Skeletal muscle cell (primary cell): ENCODE measurements around the gene ZC3H18.

Experiments used
- DNase-seq: peaks from one replicate; pipeline ENCODE4 v3.0.0-alpha.2; 2010; ENCODE audit warnings: low read depth
- H3K4me3 ChIP-seq: 2 replicates; pipeline ENCODE4 v1.5.1; 2011; ENCODE audit warnings: low read depth, mild to moderate bottlenecking, control low read depth, low read length, moderate library complexity

ZC3H18 gene

DNA sequence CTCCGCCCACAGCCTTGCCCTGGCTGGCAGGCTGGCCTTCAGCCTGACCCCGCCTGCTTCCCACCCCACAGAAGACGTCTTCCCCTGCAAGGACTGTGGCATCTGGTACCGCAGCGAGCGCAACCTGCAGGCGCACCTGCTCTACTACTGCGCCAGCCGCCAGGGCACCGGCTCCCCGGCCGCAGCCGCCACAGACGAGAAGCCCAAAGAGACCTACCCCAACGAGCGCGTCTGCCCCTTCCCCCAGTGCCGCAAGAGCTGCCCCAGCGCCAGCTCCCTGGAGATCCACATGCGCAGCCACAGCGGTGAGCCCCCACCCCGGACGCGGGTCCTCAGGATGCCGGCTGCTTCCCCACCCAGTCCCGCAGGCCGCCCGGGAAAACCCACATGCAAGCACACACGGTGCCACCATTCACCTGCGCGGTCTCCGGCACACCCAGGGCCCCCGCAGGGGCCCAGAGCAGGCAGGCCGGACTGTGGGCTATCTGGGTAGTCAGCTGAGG, 38.2 kb upstream of the ZC3H18 start:
- DNase-seq = no peak
- no peak overlapping the region for H3K4me3 ChIP-seq

DNA sequence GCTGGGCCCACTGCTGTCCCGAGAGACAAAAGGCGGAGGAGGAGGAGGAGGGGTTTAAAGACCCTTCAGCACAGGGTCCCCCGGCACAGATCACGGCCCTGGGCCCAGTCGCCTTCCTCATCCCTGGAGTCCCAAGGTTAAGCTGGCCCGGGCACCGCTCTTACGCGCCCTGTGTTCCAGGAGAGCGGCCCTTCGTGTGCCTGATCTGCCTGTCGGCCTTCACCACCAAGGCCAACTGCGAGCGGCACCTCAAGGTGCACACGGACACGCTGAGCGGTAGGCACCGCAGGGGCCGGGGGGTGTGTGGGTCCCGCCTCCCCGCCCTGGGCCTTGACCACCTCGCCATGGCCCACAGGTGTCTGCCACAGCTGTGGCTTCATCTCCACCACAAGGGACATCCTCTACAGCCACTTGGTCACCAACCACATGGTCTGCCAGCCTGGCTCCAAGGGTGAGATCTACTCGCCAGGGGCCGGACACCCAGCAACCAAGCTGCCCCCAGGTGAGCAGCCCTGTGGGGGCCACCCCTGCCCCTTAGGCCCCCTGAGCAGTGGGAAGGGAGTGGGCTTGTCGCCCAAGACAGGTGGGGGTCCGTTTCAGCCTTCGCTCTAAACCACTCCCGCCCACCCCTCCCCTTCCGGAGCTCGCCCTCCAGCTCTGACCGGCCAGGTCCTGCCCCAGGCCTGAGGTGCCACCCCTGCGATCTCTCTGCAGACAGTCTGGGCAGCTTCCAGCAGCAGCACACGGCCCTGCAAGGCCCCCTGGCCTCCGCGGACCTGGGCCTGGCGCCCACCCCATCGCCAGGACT, 37.6 kb upstream of the ZC3H18 start:
- H3K4me3 ChIP-seq = peak overlapping the region; percentile 34
- no peak for DNase-seq

DNA sequence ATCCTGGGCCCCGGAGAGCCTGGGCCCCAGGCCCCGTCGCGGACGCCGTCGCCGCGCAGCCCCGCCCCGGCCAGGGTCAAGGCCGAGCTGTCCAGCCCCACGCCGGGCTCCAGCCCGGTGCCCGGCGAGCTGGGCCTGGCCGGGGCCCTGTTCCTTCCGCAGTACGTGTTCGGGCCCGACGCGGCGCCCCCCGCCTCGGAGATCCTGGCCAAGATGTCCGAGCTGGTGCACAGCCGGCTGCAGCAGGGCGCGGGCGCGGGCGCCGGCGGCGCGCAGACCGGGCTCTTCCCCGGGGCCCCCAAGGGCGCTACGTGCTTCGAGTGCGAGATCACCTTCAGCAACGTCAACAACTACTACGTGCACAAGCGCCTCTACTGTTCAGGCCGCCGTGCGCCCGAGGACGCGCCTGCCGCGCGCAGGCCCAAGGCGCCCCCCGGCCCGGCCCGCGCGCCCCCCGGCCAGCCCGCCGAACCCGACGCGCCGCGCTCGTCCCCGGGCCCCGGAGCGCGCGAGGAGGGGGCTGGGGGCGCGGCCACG, 36.8 kb upstream of the ZC3H18 start:
- DNase-seq = peak; percentile 22
- H3K4me3 ChIP-seq = peak overlapping the region; percentile 35

DNA sequence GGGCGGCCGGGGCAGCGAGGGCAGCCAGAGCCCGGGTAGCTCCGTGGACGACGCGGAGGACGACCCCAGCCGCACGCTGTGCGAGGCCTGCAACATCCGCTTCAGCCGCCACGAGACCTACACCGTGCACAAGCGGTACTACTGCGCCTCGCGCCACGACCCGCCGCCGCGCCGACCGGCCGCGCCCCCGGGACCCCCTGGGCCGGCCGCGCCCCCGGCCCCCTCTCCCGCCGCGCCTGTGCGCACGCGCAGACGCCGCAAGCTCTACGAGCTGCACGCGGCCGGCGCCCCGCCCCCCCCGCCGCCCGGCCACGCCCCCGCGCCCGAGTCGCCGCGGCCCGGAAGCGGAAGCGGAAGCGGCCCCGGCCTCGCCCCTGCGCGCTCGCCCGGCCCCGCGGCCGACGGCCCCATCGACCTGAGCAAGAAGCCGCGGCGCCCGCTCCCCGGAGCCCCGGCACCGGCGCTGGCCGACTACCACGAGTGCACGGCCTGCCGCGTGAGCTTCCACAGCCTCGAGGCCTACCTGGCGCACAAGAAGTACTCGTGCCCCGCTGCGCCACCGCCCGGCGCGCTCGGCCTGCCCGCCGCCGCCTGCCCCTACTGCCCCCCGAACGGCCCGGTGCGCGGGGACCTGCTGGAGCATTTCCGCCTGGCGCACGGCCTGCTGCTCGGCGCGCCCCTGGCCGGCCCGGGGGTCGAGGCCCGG, 36.1 kb upstream of the ZC3H18 start:
- peak overlapping the region; percentile 50 for H3K4me3 ChIP-seq
- no peak for DNase-seq

DNA sequence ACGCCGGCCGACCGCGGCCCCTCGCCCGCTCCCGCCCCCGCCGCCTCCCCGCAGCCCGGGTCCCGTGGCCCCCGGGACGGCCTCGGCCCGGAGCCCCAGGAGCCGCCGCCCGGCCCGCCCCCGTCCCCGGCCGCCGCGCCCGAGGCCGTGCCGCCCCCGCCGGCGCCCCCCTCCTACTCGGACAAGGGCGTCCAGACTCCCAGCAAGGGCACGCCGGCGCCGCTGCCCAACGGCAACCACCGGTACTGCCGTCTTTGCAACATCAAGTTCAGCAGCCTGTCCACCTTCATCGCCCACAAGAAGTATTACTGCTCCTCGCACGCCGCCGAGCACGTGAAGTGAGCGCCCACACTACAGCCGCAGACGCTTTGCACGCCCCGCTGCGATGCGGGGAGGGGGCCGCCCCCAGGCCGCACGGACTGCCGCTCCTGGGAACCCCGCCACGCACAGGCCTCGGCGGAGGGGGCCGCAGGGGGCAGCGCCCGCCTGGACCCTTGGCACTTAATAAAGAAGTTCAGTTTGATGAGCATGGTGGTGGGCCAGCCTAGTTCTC, 35.5 kb upstream of the ZC3H18 start:
- H3K4me3 ChIP-seq = peak overlapping the region; percentile 50
- DNase-seq = no peak

DNA sequence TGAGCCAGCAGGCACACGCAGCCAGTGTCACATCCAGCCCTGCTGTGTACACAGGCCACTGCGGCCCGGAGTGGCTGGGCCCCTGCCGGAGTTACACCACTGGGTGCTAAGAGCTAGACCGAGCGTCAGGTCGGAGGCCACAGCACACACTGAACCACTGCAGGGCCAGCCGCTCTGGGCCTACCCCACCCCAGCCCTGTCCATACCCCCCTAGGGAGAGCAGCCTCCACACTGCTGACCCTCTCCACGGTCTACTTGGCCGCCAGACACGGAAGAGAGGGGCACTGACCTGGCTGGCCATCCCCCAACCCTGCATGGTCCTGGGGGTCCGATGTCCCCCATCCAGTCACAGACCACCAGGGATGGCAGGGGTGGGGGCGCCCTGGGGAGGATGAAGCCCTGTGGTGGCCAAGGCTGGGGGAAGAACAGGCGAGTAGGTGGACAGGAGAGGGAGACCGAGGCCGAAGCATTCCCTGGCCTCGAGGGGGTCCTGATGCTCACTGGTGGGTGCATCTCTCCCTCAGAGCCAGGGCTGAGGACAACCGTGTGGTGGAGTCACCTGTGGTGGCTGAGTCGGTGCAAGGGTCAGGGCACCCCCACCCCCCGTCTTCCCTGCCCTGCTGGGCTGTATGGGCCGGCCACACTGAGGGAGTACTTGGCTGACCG, 34.9 kb upstream of the ZC3H18 start:
- H3K4me3 ChIP-seq = peak overlapping the region; percentile 32
- no peak for DNase-seq

DNA sequence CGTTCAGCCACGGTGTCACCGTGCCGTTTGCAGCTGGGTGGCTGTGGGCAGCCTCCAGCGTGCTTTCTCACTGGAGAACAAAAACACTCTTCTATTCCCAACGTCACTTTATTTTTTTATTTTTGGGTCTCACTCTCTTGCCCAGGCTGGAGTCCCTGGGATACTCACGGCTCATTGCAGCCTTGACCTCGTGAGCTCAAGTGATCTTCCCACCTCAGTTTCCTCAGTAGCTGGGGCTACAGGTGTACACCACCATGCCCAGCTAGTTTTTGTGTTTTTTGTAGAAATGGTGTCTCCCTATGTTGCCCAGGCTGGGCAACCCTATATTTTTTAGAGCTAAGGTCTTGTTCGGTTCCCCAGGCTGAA, 34.4 kb upstream of the ZC3H18 start:
- DNase-seq = no peak
- H3K4me3 ChIP-seq = no peak overlapping the region

DNA sequence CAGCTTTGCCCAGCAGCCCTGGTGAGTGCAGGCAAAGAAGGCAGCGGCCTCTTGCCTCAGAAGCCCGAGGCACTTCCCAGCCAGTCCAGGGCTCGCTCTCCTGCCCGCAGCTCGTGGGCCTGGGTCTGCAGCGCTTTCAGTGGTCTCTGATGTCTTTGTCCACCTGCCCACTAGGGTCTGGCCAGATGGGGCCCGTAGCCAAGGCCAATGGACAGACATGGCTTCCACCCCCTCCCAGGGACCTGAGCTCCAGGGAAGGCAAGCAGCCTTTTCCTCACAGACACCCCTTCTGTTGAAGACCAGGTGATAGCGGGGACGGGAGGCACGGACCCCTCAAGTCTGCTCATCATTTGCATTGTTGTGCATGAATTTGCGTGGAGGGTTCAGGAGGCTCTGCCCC, 33.7 kb upstream of the ZC3H18 start:
- H3K4me3 ChIP-seq = no peak overlapping the region
- no peak for DNase-seq

DNA sequence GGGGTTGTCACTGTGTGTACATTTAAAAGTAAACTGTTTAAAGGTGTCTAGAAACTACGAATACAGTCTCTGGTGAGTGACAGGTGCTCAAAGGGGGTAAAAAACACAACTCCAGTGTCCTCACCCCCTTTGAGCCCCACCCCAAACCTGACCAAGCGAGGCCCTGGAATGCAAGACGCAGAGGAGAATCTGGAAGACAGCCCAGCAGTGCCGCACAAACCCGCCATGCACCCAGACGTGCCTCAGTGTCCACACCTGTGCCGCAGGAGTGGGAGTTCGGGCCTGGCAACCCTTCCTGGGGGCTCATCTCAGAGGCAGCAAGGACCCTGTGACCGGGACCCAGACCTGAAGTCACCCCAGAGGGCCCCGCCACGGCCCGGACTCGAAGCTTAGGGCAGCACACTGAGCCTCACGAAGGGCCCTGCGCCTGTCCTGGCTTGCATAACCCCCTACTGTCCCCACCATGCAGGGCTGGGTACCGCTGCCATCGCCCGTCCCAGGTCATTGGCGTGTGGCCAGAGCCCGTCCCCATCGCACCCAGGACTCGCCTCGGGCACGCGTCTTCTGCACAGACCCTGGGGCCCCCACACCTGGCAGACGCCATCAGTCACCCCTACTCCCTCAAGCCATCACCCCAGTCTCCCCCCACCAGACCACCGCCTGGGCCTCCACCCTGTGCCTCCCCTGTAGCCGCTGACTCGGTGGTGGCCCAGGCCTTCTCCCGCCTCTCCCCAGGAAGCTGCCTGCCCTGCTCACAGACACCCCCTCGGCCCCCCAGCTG, 33.0 kb upstream of the ZC3H18 start:
- no peak overlapping the region for H3K4me3 ChIP-seq
- no peak for DNase-seq

DNA sequence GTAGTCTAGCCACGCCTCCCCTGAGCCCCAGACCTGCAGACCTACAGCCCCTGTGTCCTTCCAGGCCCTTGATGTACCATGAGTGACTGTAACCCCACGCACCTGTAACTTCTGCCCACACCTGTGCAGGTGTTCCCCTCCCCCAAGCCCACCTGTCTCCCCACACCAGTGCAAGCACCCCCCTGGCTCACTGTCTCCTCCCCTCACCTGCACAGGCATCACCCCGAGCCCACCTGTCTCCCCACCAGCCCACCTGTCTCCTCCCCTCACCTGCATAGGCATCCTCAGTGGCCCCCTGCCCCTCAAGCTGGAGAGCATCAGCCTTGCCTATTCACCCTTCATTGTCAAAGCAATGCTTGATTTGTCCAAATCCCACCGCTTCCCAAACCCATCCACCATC, 32.3 kb upstream of the ZC3H18 start:
- no peak for DNase-seq
- H3K4me3 ChIP-seq = no peak overlapping the region

DNA sequence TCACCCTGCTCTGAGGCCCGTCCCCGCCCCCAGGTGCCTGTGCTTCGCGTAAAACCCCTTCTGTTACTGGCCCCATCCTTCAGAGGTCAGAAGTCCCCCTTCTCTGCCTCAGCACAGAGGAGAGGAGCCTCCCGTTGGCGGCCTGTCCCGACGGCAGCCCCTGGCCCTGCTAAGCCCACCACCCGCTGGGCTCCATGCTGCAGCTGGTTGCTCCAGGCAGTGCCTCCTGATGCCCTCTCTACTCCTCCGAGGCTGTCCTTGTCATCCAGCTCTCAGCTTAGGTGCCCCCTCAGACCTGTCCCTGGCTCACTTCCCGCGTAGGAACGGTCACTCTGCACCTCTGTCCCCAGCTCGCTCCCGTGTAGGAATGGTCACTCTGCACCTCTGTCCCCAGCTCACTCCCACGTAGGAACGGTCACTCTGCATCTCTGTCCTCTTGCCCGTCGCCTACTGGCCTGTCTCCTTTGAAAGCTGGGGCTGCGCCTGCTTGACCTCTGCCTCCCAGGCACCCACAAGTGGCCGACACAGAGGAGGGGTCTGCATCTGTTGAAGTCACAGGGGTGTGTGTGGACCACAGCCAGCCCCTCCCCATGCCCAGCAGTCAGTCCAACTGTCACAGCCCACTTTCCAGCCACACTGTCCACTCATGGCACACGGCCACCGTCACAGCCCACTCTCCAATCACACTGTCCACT, 31.7 kb upstream of the ZC3H18 start:
- DNase-seq = no peak
- no peak overlapping the region for H3K4me3 ChIP-seq

DNA sequence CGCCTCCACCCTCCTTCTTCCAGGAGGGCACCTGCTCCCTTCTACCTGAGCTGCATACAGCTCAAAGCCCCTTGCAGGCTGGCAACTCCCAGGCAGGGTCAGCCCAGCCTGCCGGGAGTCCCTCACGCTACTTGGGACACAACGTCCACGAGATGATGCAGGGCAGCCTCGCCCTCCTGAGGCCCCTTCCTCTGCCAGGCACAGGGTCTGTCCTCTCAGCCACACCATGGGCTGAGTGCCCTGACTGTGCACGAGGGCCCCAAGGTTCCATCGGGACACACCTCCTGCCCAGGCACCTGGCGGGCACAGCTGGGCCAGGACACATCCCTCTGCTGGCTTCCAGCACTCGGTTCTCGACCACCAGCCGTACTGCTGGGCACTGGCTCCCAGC, 30.9 kb upstream of the ZC3H18 start:
- DNase-seq = no peak
- H3K4me3 ChIP-seq = no peak overlapping the region

DNA sequence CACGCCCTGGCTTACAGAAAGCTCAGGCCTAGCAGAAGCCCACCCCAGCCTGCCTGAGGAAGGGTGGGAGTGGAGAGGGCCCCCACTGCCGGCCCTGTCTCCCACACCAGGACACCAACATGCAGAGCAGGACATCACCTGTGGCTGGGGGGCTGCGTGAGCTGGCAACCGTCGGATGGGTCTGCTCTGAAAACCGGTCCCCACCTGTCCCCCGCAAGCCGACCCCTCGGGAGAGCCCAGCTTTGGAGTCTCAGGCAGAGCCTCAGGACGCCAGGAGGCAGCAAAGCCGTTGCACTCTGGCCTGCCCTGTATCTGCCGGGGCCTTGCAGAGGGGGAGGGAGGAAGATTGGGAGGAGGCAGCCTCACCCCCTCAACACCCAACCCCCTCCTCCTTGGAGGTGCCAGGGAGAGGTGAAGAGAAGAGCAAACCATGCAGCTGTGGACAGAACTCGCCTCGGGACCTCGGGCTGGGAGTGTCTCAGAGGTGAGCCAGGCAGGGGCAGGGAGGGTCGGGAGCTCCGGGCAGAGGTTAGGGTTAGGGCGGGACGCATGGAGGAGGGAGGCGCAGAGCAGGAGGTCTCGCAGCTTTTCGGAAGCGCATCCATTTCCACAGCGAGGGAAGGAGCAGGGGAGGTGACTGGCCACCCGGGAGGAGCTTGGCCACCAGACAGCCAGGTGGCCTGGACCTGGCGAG, 30.4 kb upstream of the ZC3H18 start:
- no peak for DNase-seq
- H3K4me3 ChIP-seq = no peak overlapping the region

DNA sequence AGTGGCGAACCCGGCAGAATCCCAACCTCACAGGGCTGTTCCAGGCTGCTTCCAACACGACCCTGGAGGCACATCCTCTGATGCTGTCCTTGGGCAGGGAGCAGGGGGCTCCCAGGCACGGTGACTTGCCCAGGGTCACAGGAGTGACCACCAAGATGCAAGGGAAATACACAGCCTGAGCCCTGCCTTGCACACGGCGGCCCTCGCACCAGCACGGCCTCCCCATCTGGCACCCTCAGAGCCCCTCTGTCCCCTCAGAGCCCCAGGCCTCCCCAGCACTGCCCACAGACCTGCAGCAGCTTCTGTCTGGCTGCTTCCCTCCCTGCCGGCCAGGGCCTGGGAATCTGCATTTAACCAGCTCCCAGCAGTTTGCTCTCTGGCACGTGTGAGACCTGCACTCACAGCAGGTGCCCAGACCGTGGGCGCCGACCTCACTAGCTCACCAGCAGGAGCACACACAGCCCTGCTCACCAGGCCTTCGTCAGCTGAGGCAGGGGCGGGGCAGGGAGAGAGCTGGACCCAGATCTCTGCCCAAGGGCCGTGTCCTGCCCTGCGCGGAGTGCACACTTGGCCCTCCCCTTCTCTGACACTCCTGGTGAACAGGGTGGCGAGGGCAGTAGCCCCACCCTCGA, 29.7 kb upstream of the ZC3H18 start:
- no peak overlapping the region for H3K4me3 ChIP-seq
- no peak for DNase-seq

DNA sequence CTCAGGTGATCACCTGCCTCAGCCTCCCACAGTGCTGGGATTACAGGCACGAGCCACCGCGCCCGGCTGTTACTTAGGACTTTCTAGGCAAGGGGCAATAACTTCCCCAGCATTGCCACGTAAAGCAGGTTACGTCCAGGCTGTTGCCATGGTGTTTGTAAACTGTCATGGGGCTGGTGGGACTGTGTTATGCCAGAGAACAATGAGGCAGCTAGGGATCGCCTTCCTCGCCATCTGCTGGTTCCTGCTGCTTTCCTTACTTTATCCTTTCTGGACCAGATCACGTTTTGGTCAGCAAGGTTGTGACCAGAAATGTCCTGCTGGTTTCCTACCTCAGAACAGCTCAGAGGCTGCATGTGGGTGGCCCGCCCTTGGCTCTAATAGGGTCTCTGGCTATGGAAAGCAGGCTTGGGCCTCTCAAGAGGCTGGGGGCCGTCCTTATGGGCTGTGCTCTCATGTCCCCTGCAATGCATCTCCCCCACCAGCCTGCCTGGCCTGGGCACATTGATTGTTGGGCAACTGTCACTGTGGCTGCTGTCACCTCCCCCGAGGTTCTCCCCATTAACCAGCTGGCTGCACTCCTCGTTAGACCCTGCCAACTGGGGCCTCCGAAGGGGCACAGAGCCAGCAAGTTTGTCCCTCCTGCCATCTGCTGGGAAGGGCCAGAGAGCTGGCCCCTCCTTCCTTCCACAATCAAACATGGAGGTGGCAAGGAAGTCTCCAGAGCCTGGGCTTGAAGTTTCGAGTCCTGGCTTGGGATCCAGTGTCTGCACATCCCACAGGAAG, 28.2 kb upstream of the ZC3H18 start:
- no peak for DNase-seq
- H3K4me3 ChIP-seq = no peak overlapping the region

DNA sequence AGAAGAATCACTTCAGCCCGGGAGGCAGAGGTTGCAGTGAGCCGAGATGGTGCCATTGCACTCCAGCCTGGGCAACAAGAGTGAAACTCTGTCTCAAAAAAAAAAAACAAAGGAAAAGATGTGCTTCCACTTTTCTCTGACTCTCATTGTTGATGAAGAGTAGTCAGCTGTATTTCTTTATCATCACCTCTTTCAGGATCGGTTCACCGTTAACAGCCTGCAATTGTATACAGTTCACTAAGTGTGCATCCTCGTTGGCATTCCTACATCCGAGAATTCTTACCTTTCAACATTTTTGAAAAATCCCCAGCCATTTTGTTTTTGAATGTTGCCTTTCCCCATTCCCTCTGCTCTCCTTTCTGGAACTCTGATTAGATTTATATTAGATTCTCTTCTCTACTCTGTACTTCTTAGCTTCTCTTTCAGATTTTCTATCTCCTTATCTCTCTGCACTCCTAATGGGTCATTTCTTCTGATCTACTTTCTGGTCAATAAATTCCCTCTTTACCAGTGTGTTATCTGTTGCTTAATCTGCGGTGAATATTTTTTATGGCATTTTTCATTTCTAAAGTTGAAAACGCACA, 26.9 kb upstream of the ZC3H18 start:
- no peak for DNase-seq
- no peak overlapping the region for H3K4me3 ChIP-seq

DNA sequence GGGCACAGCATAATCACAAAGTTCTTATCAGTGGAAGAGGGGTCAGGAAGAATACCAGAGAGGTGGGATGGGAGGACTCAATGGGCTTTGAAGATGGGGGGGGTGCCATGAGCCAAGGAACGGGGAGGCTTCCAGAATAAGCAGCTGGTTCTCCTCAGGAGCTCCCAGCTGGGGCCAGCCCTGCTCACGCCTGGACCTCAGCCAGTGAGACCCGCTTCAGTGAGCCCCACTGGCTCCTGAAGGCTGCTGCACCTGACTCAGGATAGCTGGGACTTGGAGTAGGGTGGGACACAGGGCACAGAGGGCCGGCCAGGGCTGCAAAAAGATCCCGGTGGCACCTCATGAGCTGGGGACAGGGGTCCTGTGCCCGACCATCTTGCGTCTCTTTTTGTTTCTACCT, 24.4 kb upstream of the ZC3H18 start:
- H3K4me3 ChIP-seq = no peak overlapping the region
- no peak for DNase-seq
